Neutrophil (primary cell): ENCODE results near the gene CLDN10.
"Not testable (repeated sequence)": the region's sequence is repeated elsewhere in the genome, so short reads cannot be mapped to it uniquely, and the experiment has no call there.

Source experiments
- H3K27ac ChIP-seq: fragments of 200-600 bp; sonication (generic); 2 replicates; pipeline ENCODE4 v1.5.1; 2016; ENCODE audit warnings: mild to moderate bottlenecking, moderate library complexity
- H3K27me3 ChIP-seq: fragments of 200-600 bp; sonication (generic); 2 replicates; pipeline ENCODE4 v1.6.0; 2016; ENCODE audit warnings: mild to moderate bottlenecking
- H3K36me3 ChIP-seq: fragments of 200-600 bp; sonication (generic); 2 replicates; pipeline ENCODE4 v1.5.1; 2017
- H3K4me1 ChIP-seq, 2 experiments: fragments of 200-600 bp in 1 of 2; sonication (generic) in 1 of 2; 1 replicate in 1 of 2; 2 replicates in 1 of 2; pipeline versions ENCODE4 v1.5.1 to v1.6.1; 2013 to 2016; ENCODE audit warnings: low read depth in 1 of 2, low read length in 1 of 2, mild to moderate bottlenecking in 1 of 2, moderate library complexity in 1 of 2; ENCODE audit not compliant: control insufficient read depth in 1 of 2, insufficient read depth in 1 of 2
- H3K4me3 ChIP-seq, 2 experiments: fragments of 200-600 bp in 1 of 2; sonication (generic) in 1 of 2; 1 replicate in 1 of 2; 2 replicates in 1 of 2; pipeline ENCODE4 v1.5.1; 2013 to 2016; ENCODE audit warnings: low read depth in 1 of 2, low read length in 1 of 2, mild to moderate bottlenecking in 1 of 2, moderate library complexity in 1 of 2
- H3K9me3 ChIP-seq: fragments of 200-600 bp; sonication (generic); 2 replicates; pipeline ENCODE4 v1.5.1; 2016
- CTCF ChIP-seq: fragments of 200-600 bp; sonication (generic); IDR thresholded peaks from 2 replicates; pipeline ENCODE4 v1.5.1; 2016; ENCODE audit warnings: antibody characterized with exemption

The CLDN10 gene

GRCh38 chr13:95564091-95564490 lies 11.6 kb downstream of the CLDN10 start:
- no peaks in the 10 kb centered on the region for H3K27me3 ChIP-seq

GRCh38 chr13:95564733-95565291 lies 12.3 kb downstream of the CLDN10 start:
- Histone ChIP-seq H3K27ac (peak overlapping the region; percentile 40), H3K36me3 (no peaks in the 10 kb centered on the region), H3K27me3 (no peaks in the 10 kb centered on the region), H3K9me3 (no peaks in the 10 kb centered on the region), H3K4me1 (peaks cover 0 to 5% of the 10 kb centered on the region in 2 experiments), H3K4me3 (no peak overlapping the region)
- no peak for TF ChIP-seq CTCF

More at GRCh38 chr13:95564091-95564490, 11.6 kb downstream of the CLDN10 start:
- H3K9me3 ChIP-seq: no peaks in the 10 kb centered on the region
- H3K4me3 ChIP-seq: no peak overlapping the region
- H3K27ac ChIP-seq: no peak overlapping the region
- H3K4me1 ChIP-seq: peaks cover 0 to 5% of the 10 kb centered on the region in 2 experiments
- no peaks in the 10 kb centered on the region for H3K36me3 ChIP-seq
- no peak for TF ChIP-seq CTCF

GRCh38 chr13:95565758-95566157 lies 13.2 kb downstream of the CLDN10 start:
- H3K9me3 ChIP-seq, H3K36me3 ChIP-seq, H3K27ac ChIP-seq, H3K4me1 ChIP-seq, H3K27me3 ChIP-seq, H3K4me3 ChIP-seq: not testable (repeated sequence)

GRCh38 chr13:95568131-95568530 lies 15.6 kb downstream of the CLDN10 start:
- no peaks in the 10 kb centered on the region for H3K27me3 ChIP-seq
- TF ChIP-seq CTCF: no peak
- peaks cover 0 to 5% of the 10 kb centered on the region in 2 experiments for H3K4me1 ChIP-seq
- H3K9me3 ChIP-seq: no peaks in the 10 kb centered on the region
- H3K36me3 ChIP-seq: no peaks in the 10 kb centered on the region
- H3K4me3 ChIP-seq: no peak overlapping the region
- no peak overlapping the region for H3K27ac ChIP-seq

GRCh38 chr13:95570016-95570415 lies 17.5 kb downstream of the CLDN10 start:
- H3K4me1 ChIP-seq: no peaks in the 10 kb centered on the region
- H3K36me3 ChIP-seq: no peaks in the 10 kb centered on the region
- no peak overlapping the region for H3K27ac ChIP-seq
- no peak overlapping the region for H3K4me3 ChIP-seq
- H3K9me3 ChIP-seq: no peaks in the 10 kb centered on the region
- no peaks in the 10 kb centered on the region for H3K27me3 ChIP-seq
- no peak for TF ChIP-seq CTCF

GRCh38 chr13:95571941-95572340 lies 19.4 kb downstream of the CLDN10 start:
- no peak overlapping the region for H3K4me3 ChIP-seq
- no peaks in the 10 kb centered on the region for H3K36me3 ChIP-seq
- no peak overlapping the region for H3K27ac ChIP-seq
- no peaks in the 10 kb centered on the region for H3K4me1 ChIP-seq
- no peaks in the 10 kb centered on the region for H3K9me3 ChIP-seq
- H3K27me3 ChIP-seq: no peaks in the 10 kb centered on the region
- no peak for TF ChIP-seq CTCF
